ENCODE measurements around the gene CSNK1E.

Gene CSNK1E

GRCh38 chr22:38260761-38261681, 56.2 kb downstream of the CSNK1E start:
- H3K4me3 ChIP-seq (ENCODE audit: low read depth, low read length), result no peak overlapping the region
- TF ChIP-seq, protein P1, sequence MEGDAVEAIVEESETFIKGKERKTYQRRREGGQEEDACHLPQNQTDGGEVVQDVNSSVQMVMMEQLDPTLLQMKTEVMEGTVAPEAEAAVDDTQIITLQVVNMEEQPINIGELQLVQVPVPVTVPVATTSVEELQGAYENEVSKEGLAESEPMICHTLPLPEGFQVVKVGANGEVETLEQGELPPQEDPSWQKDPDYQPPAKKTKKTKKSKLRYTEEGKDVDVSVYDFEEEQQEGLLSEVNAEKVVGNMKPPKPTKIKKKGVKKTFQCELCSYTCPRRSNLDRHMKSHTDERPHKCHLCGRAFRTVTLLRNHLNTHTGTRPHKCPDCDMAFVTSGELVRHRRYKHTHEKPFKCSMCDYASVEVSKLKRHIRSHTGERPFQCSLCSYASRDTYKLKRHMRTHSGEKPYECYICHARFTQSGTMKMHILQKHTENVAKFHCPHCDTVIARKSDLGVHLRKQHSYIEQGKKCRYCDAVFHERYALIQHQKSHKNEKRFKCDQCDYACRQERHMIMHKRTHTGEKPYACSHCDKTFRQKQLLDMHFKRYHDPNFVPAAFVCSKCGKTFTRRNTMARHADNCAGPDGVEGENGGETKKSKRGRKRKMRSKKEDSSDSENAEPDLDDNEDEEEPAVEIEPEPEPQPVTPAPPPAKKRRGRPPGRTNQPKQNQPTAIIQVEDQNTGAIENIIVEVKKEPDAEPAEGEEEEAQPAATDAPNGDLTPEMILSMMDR (IDR thresholded peaks at IDR 0.05; ENCODE audit: low read depth, low read length), result no peak
- TF ChIP-seq POLR2A (IDR thresholded peaks at IDR 0.05; ENCODE audit: extremely low read depth, insufficient read length) (no peak), MYC (IDR thresholded peaks at IDR 0.05; ENCODE audit: low read depth, low read length) (no peak), MAX (IDR thresholded peaks at IDR 0.05; ENCODE audit: low read depth, low read length) (no peak)
- DNase-seq (ENCODE audit: low read depth), result no peak

- no peak overlapping the region for H3K4me3 ChIP-seq (ENCODE audit: low read depth, low read length)
- no peak for DNase-seq (ENCODE audit: low read depth)
- no peak for TF ChIP-seq MAX (IDR thresholded peaks at IDR 0.05; ENCODE audit: low read depth, low read length)
- TF ChIP-seq MYC (IDR thresholded peaks at IDR 0.05; ENCODE audit: low read depth, low read length), result no peak
- no peak for TF ChIP-seq POLR2A (IDR thresholded peaks at IDR 0.05; ENCODE audit: extremely low read depth, insufficient read length)
- TF ChIP-seq, protein P1 (IDR thresholded peaks at IDR 0.05; ENCODE audit: low read depth, low read length), result no peak
Measured at GRCh38 chr22:38259370-38259769, 57.9 kb downstream of the CSNK1E start.

GRCh38 chr22:38258895-38259294, 58.3 kb downstream of the CSNK1E start:
- H3K4me3 ChIP-seq (ENCODE audit: low read depth, low read length), result no peak overlapping the region
- TF ChIP-seq, protein P1 (IDR thresholded peaks at IDR 0.05; ENCODE audit: low read depth, low read length), result no peak
- no peak for TF ChIP-seq POLR2A (IDR thresholded peaks at IDR 0.05; ENCODE audit: extremely low read depth, insufficient read length)
- no peak for TF ChIP-seq MYC (IDR thresholded peaks at IDR 0.05; ENCODE audit: low read depth, low read length)
- TF ChIP-seq MAX (IDR thresholded peaks at IDR 0.05; ENCODE audit: low read depth, low read length), result no peak
- no peak for DNase-seq (ENCODE audit: low read depth)

DNA sequence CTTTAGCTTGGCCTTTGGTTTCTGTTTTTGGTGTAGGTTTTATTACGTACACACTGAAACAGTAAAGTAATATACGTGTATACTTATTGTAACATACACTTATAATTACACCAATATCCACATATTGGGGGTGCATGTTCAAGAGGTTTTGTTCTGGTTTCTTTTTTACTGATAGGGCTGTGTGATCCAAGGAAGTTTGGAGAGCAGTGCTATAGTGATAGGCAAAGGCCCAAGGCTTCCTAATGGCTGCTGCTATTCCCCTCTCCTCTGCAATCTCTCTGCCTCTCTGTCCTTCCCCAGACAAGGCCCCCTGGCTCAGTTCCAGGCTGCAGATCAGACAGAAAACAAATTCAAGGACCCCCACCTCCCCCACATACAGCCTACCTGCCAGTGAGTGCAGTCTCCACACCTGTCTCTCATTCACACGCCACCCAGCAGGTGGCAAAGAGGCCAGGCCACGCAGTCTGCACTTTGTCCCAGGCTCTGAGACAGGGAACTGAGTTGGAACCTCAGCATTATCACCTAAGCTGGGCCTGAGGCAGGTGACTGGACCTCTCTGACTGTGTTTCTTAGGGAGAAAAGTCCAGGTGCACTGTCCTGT, 59.5 kb downstream of the CSNK1E start:
- no peak overlapping the region for H3K4me3 ChIP-seq (ENCODE audit: low read depth, low read length)
- no peak for TF ChIP-seq POLR2A (IDR thresholded peaks at IDR 0.05; ENCODE audit: extremely low read depth, insufficient read length)
- no peak for TF ChIP-seq MYC (IDR thresholded peaks at IDR 0.05; ENCODE audit: low read depth, low read length)
- TF ChIP-seq, protein P1 (IDR thresholded peaks at IDR 0.05; ENCODE audit: low read depth, low read length), result no peak
- no peak for TF ChIP-seq MAX (IDR thresholded peaks at IDR 0.05; ENCODE audit: low read depth, low read length)
- no peak for DNase-seq (ENCODE audit: low read depth)

DNA sequence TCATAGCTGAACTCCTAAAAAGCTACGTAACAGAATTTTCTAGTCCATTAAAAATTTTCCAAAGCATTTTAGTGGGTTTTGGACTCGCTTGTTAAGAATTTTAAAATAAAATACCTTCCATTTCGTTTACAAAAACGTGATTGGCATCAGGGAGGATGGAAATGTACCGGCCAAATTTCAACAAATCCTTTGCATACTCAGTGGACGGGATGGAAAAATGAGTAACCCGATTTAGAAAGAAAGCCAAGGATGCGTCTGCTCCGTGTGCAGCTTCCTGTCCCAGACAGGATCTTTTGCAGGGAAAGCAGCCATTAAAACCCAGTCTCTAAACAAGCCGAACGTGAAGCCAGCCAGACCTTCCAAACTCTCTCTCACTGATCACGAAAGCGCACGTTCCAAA, 60.1 kb downstream of the CSNK1E start:
- TF ChIP-seq MAX (IDR thresholded peaks at IDR 0.05; ENCODE audit: low read depth, low read length), result no peak
- TF ChIP-seq POLR2A (IDR thresholded peaks at IDR 0.05; ENCODE audit: extremely low read depth, insufficient read length), result no peak
- no peak for TF ChIP-seq MYC (IDR thresholded peaks at IDR 0.05; ENCODE audit: low read depth, low read length)
- TF ChIP-seq, protein P1 (IDR thresholded peaks at IDR 0.05; ENCODE audit: low read depth, low read length), result no peak
- no peak for DNase-seq (ENCODE audit: low read depth)
- H3K4me3 ChIP-seq (ENCODE audit: low read depth, low read length), result no peak overlapping the region
